HG03095 (cell line): Measurements from ENCODE around the gene CELF6.

Experiments
- ATAC-seq: cut with Tn5 transposase; IDR thresholded peaks from one replicate; pipeline ENCODE4 v1.9.1; 2021; ENCODE audit warnings: moderate library complexity; ENCODE audit not compliant: unreplicated experiment

The CELF6 gene

DNA sequence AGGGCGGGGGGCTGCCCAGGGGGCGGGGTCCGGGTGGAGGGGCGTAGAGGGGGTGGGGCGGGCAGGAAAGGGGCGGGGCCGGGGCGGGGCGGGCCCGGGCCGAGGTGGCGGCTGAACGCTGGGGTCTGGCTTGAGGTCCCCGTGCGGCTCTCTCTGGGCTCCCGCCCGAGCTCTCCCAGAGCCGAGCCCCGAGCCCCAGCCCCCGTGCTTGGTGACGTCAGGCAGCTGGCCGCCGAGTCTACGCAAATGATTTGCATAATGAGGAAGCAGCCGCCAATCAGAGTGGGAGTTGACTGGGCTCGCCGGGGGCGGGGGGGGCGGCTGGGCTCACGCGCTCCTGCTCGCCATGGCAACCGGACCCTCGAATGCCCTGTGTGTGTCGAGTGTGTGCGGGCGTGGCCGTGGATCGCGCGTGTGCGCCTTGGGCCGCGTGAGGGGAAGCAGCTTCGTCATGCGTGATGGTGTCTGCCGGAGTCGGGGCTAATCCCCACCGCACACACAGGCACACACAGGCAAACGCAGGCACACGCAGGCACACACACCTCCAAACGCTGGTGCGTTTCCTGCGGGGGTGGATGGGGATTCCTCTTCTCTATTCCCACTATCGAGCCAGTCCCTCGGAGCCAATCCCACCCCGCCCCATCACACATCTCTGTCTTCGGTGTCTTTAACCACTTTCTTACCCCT, at the start of gene CELF6:
Gene CELF6 (minus strand): TSS at position 173 of the 687 bp plus-strand sequence. CDS start 283 bp downstream, outside the sequence.
- no peak for ATAC-seq

- no peak for ATAC-seq
Measured at GRCh38 chr15:72368899-72369298, 48.9 kb upstream of the CELF6 start.

DNA sequence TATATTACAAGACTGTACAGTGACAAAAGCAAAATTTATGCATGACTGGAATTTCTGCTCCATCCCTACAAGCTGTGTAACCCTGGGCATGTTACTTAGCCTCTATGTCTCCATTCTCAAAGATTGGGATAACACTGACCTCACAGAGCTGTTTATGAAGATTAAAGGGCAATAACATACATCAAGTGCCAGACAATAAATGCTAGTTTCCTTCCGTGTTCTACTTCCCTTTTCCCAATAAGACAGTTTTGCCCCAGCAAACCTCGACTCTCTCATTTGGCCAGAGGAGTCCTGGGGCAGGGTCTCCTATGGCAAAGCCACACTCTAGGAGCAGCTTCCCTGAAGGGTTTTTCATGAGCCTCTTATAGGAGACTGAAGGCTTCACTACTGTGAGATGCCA, 48.4 kb upstream of the CELF6 start:
- ATAC-seq: no peak

DNA sequence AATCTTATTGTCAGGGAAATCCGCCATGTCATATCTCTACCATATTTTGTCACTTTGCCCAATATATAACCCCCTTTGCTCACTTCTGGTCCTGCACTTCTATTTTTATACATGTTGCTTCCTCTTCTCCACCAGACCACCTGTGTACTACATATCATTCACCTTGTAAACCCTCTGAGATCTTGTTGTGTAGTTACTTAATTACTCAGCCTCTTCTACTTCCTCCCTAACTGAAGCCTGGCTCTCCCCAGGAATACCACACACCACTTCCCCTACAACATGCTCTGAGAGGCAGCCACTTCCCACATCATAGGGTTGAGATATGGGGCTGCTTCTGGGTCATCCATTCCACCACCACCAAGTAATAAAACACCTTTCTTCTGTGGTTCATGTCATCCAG, 45.9 kb upstream of the CELF6 start:
- ATAC-seq: peak; percentile 83

DNA sequence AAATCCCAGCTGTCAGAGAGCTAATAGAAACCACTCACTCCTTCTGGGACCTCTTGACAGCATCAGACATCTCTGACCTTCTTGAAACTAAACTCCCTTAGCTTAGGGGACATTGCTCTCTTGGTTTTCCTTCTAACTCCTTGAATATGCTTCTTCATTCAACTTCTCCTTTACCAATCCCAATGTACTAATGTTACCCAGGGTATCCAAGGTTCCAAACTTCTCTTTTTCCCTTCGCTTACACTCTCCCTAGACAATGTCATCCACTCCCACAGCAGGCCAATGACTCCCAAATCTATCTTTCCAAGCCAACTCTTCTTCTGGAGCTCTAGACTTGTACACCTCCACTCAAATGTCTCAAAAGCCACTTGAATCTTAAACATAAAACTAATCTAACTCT, 41.2 kb upstream of the CELF6 start:
- no peak for ATAC-seq

- ATAC-seq: no peak
Measured at GRCh38 chr15:72358650-72359171, 38.8 kb upstream of the CELF6 start.

- no peak for ATAC-seq
Measured at GRCh38 chr15:72358121-72358520, 38.2 kb upstream of the CELF6 start.

DNA sequence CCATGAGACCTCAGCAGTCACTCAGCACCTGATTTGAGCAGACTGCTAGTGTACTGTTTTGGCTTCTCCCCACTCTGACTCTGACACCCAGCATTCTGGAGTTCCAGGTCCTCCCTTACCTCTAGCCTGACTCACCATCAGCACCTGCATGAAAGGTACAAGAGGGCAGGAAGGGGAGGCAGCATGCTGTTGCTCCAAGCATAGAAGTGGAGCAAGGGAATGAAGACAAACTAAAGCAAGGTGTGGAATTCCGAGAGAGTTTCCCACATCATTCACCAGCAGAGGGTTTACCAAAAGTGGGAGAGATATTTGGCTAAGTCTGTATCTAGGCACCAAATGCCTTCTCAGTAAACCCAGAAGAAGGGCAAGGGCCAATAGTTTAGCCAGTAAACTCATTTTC, 34.5 kb upstream of the CELF6 start:
- no peak for ATAC-seq

- ATAC-seq: no peak
Measured at GRCh38 chr15:72353266-72353665, 33.3 kb upstream of the CELF6 start.

DNA sequence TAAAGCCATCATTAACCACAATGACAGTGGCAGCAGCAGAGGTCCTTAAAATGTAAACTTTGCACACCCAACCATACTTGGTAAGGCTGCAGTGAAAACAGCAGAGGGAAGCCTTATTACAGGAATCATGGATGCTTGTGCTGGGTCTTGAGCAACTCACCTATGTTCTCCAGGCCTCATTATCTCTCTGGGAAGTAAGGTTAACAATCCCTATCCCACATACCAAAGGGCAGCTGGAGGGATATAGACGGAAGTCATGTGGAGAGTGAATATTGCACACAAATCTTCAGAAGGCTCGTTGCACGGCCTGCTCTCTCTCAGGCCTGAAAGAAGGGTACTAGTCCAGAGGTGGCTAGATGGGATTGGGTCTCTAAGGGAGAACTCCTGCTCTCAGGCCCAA, 25.8 kb upstream of the CELF6 start:
- ATAC-seq: no peak

DNA sequence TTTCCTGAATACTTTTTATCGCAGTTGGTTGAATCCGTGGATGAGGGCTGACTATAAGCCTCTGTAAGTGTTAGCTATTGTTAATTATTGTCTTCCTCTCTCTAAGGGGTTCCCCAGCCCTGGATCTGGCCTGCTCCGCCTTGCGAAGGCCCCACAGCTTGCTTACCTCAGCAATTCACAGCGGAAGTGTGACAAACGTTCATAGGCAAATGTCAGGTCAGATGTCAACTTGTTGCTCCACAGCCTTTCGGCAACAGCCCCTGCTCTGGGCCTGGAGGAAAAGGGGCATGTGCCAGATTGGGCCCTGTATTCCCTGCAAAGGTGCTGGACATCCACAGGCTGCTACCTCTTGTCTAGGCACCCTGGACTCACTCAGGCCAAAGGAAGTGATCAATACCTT, 25.3 kb upstream of the CELF6 start:
- no peak for ATAC-seq

DNA sequence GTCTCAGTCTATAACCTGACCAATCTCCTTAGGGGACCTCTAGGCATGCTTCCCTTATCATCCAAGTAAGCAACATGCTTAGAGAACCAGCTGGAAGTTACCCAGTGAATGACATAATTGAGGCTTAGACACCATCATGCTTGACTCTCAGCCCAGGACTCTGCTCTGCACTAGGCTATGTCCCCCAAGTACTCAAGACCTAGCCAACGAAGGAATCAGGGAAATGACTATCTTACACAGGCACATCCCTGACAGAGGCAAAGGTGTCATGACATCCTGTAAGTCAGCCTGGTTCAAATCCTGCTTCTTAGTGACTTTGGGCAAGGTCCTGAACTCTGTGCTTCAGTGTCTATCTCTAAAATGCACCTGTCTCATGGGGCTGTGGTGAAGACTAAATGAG, 24.6 kb upstream of the CELF6 start:
- ATAC-seq: no peak

- no peak for ATAC-seq
Measured at GRCh38 chr15:72342385-72342784, 22.4 kb upstream of the CELF6 start.

- ATAC-seq: no peak
Measured at GRCh38 chr15:72341361-72341760, 21.4 kb upstream of the CELF6 start.

- no peak for ATAC-seq
Measured at GRCh38 chr15:72340366-72340765, 20.4 kb upstream of the CELF6 start.

- ATAC-seq: no peak
Measured at GRCh38 chr15:72339777-72340177, 19.8 kb upstream of the CELF6 start.

GRCh38 chr15:72338617-72339321, 18.8 kb upstream of the CELF6 start:
- ATAC-seq: no peak

GRCh38 chr15:72338148-72338547, 18.2 kb upstream of the CELF6 start:
- ATAC-seq: no peak

DNA sequence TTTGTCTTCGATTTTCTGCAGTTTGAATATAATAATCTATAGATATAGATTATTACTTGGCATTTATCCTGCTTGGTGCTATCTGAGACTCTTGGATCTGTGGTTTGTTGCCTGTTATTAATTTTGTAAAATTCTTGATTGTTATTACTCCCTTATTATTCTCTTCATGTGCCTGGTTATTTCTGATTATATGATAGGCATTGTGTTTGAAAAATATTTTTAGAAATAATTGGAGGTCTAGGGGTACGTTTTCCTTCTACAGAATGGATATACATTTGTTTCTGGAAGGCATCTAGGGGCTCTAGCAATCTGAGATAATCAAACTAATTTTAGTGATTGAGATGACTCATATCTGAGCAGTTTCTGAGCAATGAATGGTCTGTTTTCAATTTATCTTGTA, 14.9 kb upstream of the CELF6 start:
- no peak for ATAC-seq

DNA sequence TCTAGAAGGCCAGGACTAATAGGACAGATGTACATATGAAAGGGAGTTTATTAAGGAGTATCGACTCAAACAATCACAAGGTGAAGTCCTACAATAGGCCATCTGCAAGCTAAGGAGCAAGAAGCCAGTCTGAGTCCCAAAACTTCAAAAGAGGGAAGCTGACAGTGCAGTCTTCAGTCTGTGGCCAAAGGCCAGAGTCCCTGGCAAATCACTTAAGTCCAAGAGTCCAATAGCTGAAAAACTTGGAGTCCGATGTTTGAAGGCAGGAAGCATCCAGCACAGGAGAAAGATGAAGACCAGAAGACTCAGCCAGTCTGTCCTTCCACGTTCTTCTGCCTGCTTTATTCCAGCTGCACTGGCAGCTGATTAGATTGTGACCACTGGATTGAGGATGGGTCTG, 11.1 kb upstream of the CELF6 start:
- ATAC-seq: no peak

GRCh38 chr15:72323752-72324151, 3.8 kb upstream of the CELF6 start:
- ATAC-seq: no peak

GRCh38 chr15:72319360-72319984, 485 bp downstream of the CELF6 start:
- no peak for ATAC-seq
